K562 (cell line): ENCODE measurements around the gene ATP5PO. TPM values are rescaled to one million over a fixed set of nuclear protein-coding genes. Genes with fewer than 3 reads are reported as not detected.

ENCODE experiments used
- ATAC-seq: fragments of 200-7000 bp; cut with Tn5 transposase; 3 replicates; pipeline ENCODE4 v1.9.1; 2020; ENCODE audit warnings: moderate library complexity
- BruUV-seq: library from RNA; stranded (reverse); fragments of 400-500 nt; replicated peaks from 2 replicates; lab custom pipeline; 2021; lab: Mats Ljungman, UMichigan
- CTCF ChIA-PET: fragments of 300-600 bp; formaldehyde crosslinking; extraction: SDS; loops from one replicate; lab custom pipeline; 2021; ENCODE audit warnings: low intra/inter-chr PET ratio; lab: Yijun Ruan, JAX
- POLR2A ChIA-PET: fragments of 300-600, 350-650 bp; sonication (Branson Sonifier 250); formaldehyde crosslinking; extraction: SDS; loops from one replicate; lab custom pipeline; 2021; ENCODE audit warnings: antibody characterized with exemption, inconsistent platforms; lab: Yijun Ruan, JAX
- DNase-seq, 4 experiments: peaks; one replicate each; pipeline versions ENCODE4 v3.0.0 to v3.0.0-alpha.2; 2011 to 2018; ENCODE audit warnings: low spot score in 3 of 4, mixed read lengths in 3 of 4; ENCODE audit errors: extremely low read depth in 1 of 4
- FAIRE-seq: peaks from 2 replicates; lab custom pipeline; 2011; peaks lifted over from hg19 to GRCh38; lab: Jason Lieb, UNC
- H2AFZ ChIP-seq: 2 replicates; pipeline ENCODE4 v1.6.0; 2011; ENCODE audit warnings: low read depth, low read length, control low read depth, inconsistent platforms
- H3K27ac ChIP-seq: fragments of 200-600 bp; 3 replicates; pipeline ENCODE4 v1.8.0; 2011; ENCODE audit warnings: low read depth, mild to moderate bottlenecking, control low read depth, inconsistent platforms, low read length, moderate library complexity, mixed read lengths; ENCODE audit errors: extremely low read depth
- H3K27me3 ChIP-seq, 2 experiments: fragments of 300-600 bp in 1 of 2; 2 replicates in 1 of 2; 3 replicates in 1 of 2; pipeline versions ENCODE4 v1.6.0 to v1.8.0; 2011; ENCODE audit warnings: inconsistent platforms in 2 of 2, low read length in 2 of 2, mild to moderate bottlenecking in 1 of 2, mixed read lengths in 1 of 2, moderate library complexity in 1 of 2; ENCODE audit not compliant: control insufficient read depth in 2 of 2, insufficient read depth in 2 of 2
- H3K36me3 ChIP-seq: fragments of 300-600 bp; 3 replicates; pipeline ENCODE4 v1.8.0; 2011; ENCODE audit warnings: mild to moderate bottlenecking, low read length, inconsistent platforms; ENCODE audit not compliant: control insufficient read depth, insufficient read depth
- H3K4me1 ChIP-seq, 2 experiments: fragments of 200-600 bp in 1 of 2; replicated peaks in 1 of 2; 2 replicates in 1 of 2; 3 replicates in 1 of 2; pipeline versions ENCODE4 v1.5.1 to v1.8.0; 2011; ENCODE audit warnings: inconsistent platforms in 2 of 2, low read length in 2 of 2, mild to moderate bottlenecking in 1 of 2, mixed read lengths in 1 of 2, moderate library complexity in 1 of 2; ENCODE audit not compliant: control insufficient read depth in 2 of 2, insufficient read depth in 2 of 2
- H3K4me2 ChIP-seq: 2 replicates; pipeline ENCODE4 v1.6.1; 2011; ENCODE audit warnings: low read length, control low read depth, inconsistent platforms, mixed read lengths; ENCODE audit not compliant: insufficient read depth
- H3K4me3 ChIP-seq: fragments of 200-600 bp; sonication (generic), shearing (Covaris generic); 2 replicates; pipeline ENCODE4 v1.5.1; 2016; ENCODE audit warnings: control low read depth, inconsistent platforms
- H3K79me2 ChIP-seq: fragments of 200-600 bp; 3 replicates; pipeline ENCODE4 v1.8.0; 2011; ENCODE audit warnings: low read length, inconsistent platforms; ENCODE audit not compliant: control insufficient read depth, insufficient read depth
- H3K9ac ChIP-seq, 2 experiments: 2 replicates each; pipeline versions ENCODE4 v1.6.0 to v1.6.1; 2011; ENCODE audit warnings: low read depth in 2 of 2, low read length in 2 of 2, control low read depth in 1 of 2, inconsistent platforms in 1 of 2, mild to moderate bottlenecking in 1 of 2, mixed read lengths in 1 of 2; ENCODE audit not compliant: insufficient read depth in 1 of 2
- H3K9me1 ChIP-seq: one replicate; pipeline ENCODE4 v1.6.0; 2011; ENCODE audit warnings: inconsistent platforms, mild to moderate bottlenecking, low read length, moderate library complexity; ENCODE audit not compliant: control insufficient read depth, insufficient read depth
- H3K9me3 ChIP-seq: replicated peaks from 2 replicates; pipeline ENCODE4 v1.5.1; 2011; ENCODE audit warnings: low read depth, low read length, inconsistent platforms; ENCODE audit not compliant: control insufficient read depth, insufficient read depth
- H4K20me1 ChIP-seq: replicated peaks from 2 replicates; pipeline ENCODE4 v1.6.1; 2011; ENCODE audit warnings: low read length, inconsistent platforms, mixed read lengths; ENCODE audit not compliant: control insufficient read depth, insufficient read depth
- CBFA2T2 ChIP-seq: fragments of 450-650 bp; conservative IDR thresholded peaks from 2 replicates; pipeline ENCODE4 v1.6.1; 2017; ENCODE audit warnings: mild to moderate bottlenecking
- E2F3 ChIP-seq: fragments of 250-450 bp; sonication (Bioruptor Pico); IDR thresholded peaks from 2 replicates; pipeline ENCODE4 v1.4.0; 2020; ENCODE audit warnings: mild to moderate bottlenecking
- MTA2 ChIP-seq: fragments of 450-650 bp; IDR thresholded peaks from 2 replicates; pipeline ENCODE4 v1.6.1; 2016; ENCODE audit warnings: low read depth
- PCBP1 ChIP-seq: fragments of 200-400 bp; formaldehyde crosslinking; IDR thresholded peaks from 2 replicates; pipeline ENCODE4 v1.6.1; 2018; ENCODE audit warnings: mild to moderate bottlenecking, low read depth, low read length; ENCODE audit not compliant: poor library complexity, severe bottlenecking
- PTRF ChIP-seq: fragments of 450-650 bp; IDR thresholded peaks from 2 replicates; pipeline ENCODE4 v1.6.1; 2016; ENCODE audit warnings: mild to moderate bottlenecking, missing genetic modification characterization, missing compliant biosample characterization
- RNF2 ChIP-seq: sonication (generic); IDR thresholded peaks from 2 replicates; pipeline ENCODE4 v1.6.1; 2016
- ZNF3 ChIP-seq: fragments of 250-450 bp; sonication (Bioruptor Pico); IDR thresholded peaks from 2 replicates; pipeline ENCODE4 v1.5.0; 2021; ENCODE audit warnings: mild to moderate bottlenecking, moderate library complexity
- ZNF354B ChIP-seq: fragments of 250-450 bp; sonication (Bioruptor Pico); IDR thresholded peaks from 2 replicates; pipeline ENCODE4 v1.4.0; 2020
- ZZZ3 ChIP-seq: fragments of 450-650 bp; IDR thresholded peaks from 2 replicates; pipeline ENCODE4 v1.6.1; 2016; ENCODE audit warnings: antibody characterized with exemption, mild to moderate bottlenecking, moderate library complexity
- WGBS: fragments of 100-300 bp; shearing (Covaris generic); methylation state at CpG from one replicate; pipeline ENCODE4 v1.1.6; 2016; ENCODE audit warnings: low coverage, mixed read lengths; ENCODE audit not compliant: insufficient coverage; ENCODE audit errors: missing lambda C conversion rate; 5-methylcytosine and 5-hydroxymethylcytosine counted together
- in situ Hi-C: fragments of 300-500 bp; cut with MboI; formaldehyde crosslinking; loops from 4 replicates; pipeline ENCODE4 v1.15.0; 2018; ENCODE audit warnings: inconsistent platforms, mixed read lengths
- intact Hi-C: fragments of 100-400 bp; cut with micrococcal nuclease; formaldehyde crosslinking; loops from 2 replicates; pipeline ENCODE4 v1.14.2; 2022
- polyA plus RNA-seq, 8 experiments: library from polyadenylated mRNA; depleted of rRNA in 4 of 8; stranded (reverse) in 5 of 8; unstranded in 3 of 8; fragments of >200 nt; fragmentation: Nextera tagmentation in 2 of 8; fragmentation: Illumina TruSeq in 1 of 8; extraction: Ambion mirVana in 2 of 8; extraction: Trizol in 1 of 8; gene quantifications; 2 replicates each; pipeline versions ENCODE4 v1.2.1 to v1.2.3, GENCODE V29; 2011 to 2014; ENCODE audit warnings: inconsistent platforms in 1 of 8, missing spikeins in 1 of 8
- total RNA-seq, 7 experiments: library from RNA; depleted of rRNA in 6 of 7; stranded (reverse); fragments of >200 nt in 6 of 7; fragmentation: Illumina TruSeq in 2 of 7; extraction: Trizol in 2 of 7; gene quantifications; 2 replicates each; pipeline versions ENCODE4 v1.2.1 to v1.2.3, GENCODE V29; 2011 to 2021; ENCODE audit warnings: low replicate concordance in 1 of 7

The ATP5PO gene
- total and polyA plus RNA-seq, 9 of the 15 experiments (the other 6 are each of a cell fraction or from before 2014, with no cell fraction given): 367 to 2,722 (median 808) TPM

DNA sequence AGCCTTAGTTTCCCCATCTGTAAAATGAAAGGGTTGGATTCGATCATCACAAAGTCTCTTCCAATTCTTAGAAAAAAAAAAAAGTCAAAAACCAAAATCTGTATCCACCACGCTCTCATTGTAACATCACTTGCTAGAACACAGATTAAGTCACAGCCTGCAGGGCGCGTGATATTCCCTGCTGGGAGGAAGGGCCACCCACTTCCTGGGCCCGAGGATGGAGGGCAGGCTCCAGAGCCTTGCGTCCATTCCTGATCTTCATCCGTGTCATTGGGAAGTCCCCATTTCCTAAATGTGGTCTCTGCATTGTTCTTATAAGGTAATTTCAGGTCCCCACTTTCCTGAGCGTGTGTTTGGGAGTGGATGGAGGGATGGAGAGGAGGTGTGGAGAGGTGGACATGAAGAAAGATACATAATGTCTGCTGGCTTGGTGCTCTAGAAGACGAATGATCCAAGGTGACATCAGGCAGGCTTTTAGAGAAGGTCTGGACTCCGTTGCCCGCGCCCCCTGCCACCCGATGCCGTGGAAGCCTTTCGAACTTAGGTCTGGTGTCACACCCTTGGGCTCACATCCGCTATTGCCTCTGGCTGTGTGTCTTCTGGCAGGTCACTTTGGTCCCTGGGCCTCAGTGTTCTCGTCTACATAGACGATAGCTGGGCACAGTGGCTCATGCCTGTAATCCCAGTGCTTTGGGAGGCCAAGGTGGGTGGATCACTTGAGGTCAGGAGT is 56.1 kb downstream of the ATP5PO start:
- Histone ChIP-seq H3K79me2 (no peaks in the 10 kb centered on the region), H3K9me3 (no peaks in the 10 kb centered on the region), H3K4me2 (no peak overlapping the region), H2AFZ (no peak overlapping the region), H3K27me3 (peaks cover 68 to 89% of the 10 kb centered on the region in 2 experiments), H4K20me1 (peaks cover 5% of the 10 kb centered on the region), H3K4me3 (no peak overlapping the region), H3K9me1 (peaks cover 4% of the 10 kb centered on the region), H3K36me3 (no peaks in the 10 kb centered on the region), H3K4me1 (peaks cover 0 to 7% of the 10 kb centered on the region in 2 experiments; a peak in 2 of 5 replicates), H3K27ac (no peak overlapping the region), H3K9ac (no peak overlapping the region)
- in situ Hi-C loops: no loop called here
- intact Hi-C loops: no loop called here
- DNase-seq: no peak
- no TSS peak for BruUV-seq
- no peak for FAIRE-seq
- ATAC-seq: no peak
- POLR2A ChIA-PET: no interaction called here
- WGBS: 2% methylated on average over 18 of the region's 18 CpGs
- TF ChIP-seq RNF2 (no peak), PCBP1 (no peak), E2F3 (CRISPR knock-in tag) (no peak), ZNF354B (CRISPR knock-in tag) (no peak), MTA2 (no peak), CBFA2T2 (no peak), ZZZ3 (no peak), ZNF3 (CRISPR knock-in tag) (no peak), PTRF (tag) (no peak)
- CTCF ChIA-PET: no interaction called here
